IPS DF 19.7 (cell line): Measurements from ENCODE around the gene FOXK1.
"Not testable (repeated sequence)": the region's sequence is repeated elsewhere in the genome, so short reads cannot be mapped to it uniquely, and the experiment has no call there.

Experiments
- DNase-seq: peaks from one replicate; pipeline ENCODE4 v3.0.0-alpha.2; 2013; ENCODE audit warnings: low read depth, low spot score

Gene FOXK1

GRCh38 chr7:4785371-4785770, 103.3 kb downstream of the FOXK1 start:
- no peak for DNase-seq

GRCh38 chr7:4786015-4786414, 103.9 kb downstream of the FOXK1 start:
- no peak for DNase-seq

GRCh38 chr7:4787541-4787940, 105.4 kb downstream of the FOXK1 start:
- DNase-seq: no peak

DNA sequence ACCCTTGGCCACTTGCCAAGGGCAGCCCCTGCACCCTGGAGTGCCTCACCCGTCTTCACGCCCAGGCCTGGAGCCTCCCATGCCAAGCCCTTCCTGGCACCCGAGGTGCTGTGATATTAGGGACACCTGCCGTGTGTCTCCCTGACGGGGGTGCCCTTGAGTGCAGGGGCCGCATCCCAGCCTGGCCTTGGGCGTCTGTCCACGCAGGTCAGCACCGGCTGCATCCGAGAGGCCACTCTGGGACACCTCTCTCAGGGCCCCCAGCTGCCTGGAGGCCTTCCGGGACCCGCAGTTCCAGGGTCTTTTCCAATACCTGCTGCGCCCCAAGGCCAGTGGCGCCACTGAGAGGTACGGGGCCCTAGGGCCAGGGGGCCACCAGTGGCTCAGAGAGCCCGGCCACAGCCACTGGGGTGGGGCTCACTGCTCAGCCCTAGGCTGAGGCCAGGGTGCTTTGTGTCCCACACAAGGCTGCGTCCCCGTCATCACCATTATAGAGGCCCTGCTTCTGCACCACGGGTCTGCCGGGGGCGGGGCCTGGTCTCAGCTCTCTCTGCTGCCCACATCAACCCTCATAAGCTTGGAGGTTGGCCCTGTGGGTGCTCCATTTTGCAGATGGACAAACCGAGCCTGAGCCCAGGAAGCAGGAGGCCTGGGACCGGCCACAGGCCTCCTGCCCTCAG, 106.0 kb downstream of the FOXK1 start:
- no peak for DNase-seq

DNA sequence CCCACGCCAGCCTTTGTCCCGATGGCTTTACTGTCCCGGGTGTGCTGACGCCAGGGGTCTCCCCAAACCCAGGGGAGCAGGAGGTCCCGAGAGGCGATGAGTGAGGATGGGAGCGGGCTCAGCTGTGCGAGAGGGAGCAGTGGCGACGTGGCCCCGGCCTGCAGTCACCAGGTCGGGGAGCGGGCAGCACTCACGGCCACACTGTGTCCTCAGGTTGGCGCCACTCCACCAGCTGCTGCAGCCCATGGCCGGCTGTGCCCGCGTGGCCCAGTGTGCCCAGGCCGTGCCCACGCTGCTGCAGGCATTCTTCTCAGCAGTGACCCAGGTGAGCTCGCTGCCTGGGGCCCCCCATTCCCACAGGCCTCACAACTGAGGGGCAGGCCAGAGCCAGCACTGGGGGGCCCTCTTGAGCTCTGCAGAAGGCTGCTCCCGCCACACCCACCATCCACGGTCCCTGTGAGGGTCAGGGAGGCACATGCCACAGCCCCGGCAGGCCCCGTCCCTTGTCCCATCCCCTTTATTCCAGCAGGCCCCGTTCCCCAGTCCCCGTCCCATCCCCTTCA, 106.6 kb downstream of the FOXK1 start:
- no peak for DNase-seq

DNA sequence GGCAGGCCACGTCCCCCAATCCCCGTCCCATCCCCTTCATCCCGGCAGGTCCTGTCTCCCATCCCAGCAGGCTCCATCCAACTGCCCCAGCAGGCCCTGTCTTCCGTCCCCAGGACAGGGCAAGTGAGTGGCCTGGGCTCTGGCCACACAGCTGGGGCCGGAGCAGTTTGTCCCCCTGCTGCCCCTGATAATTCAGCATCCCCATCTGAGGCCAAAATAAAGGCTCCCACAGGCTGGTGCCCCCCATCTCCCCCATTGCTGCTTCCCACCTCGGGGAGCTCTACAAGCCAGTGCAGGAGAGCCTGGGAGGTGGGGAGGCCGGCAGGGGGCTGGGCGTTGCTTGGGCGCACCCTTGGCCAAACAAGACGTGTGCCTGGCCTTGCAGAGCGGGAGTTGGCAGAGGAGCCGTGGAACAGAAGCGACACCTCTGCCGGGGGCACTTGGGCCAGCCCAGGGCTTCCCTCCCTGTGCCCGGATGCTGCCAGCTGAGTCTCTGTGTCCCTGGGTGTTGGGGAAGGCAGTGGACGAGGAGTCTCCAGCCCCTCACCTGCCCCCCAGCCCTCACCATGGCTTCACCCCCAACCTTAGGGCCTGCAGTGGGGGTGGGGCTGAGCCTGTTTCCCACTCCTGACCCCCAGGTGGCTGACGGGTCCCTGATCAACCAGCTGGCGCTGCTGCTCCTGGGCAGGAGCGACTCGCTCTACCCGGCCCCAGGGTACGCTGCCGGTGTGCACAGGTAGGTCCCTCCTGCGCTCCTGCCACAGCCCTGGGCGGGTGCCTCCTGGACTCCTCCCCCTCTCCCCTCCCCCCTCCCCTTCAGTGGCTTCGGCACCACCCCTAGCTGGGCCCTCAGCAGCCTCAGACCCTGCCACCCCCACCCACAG, 107.3 kb downstream of the FOXK1 start:
- DNase-seq: no peak

GRCh38 chr7:4790078-4790465, 108.0 kb downstream of the FOXK1 start:
- no peak for DNase-seq

GRCh38 chr7:4790516-4790991, 108.5 kb downstream of the FOXK1 start:
- DNase-seq: no peak

DNA sequence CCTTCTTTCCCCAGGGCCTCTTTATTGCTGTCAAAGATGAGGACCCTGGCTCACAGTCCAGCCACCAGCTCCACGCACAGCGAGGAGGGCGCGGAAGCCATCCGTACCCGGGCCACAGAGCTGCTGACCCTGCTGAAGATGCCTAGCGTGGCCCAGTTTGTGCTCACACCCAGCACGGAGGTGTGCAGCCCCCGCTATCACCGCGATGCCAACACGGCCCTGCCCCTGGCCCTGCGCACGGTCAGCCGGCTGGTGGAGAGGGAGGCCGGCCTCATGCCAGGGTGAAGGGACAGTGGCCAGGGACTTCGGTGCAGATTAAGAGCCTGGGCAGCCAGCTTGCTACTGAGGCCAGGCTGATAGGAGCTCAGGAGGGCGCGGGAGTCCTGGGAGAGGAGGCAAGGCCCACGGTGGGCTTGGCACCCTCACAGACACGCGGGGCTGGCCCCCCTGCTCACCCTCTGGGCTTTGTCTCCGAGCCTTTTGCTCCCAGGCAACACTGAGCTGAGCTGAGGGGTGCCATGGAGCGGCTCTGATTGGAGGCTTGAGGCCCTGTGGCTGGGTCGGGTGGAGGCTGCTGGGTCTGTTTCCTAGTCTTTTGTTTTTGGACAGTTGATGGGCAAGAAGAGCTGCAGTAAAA, 109.1 kb downstream of the FOXK1 start:
- no peak for DNase-seq

- DNase-seq: no peak
Measured at GRCh38 chr7:4791738-4792536, 109.8 kb downstream of the FOXK1 start.

DNA sequence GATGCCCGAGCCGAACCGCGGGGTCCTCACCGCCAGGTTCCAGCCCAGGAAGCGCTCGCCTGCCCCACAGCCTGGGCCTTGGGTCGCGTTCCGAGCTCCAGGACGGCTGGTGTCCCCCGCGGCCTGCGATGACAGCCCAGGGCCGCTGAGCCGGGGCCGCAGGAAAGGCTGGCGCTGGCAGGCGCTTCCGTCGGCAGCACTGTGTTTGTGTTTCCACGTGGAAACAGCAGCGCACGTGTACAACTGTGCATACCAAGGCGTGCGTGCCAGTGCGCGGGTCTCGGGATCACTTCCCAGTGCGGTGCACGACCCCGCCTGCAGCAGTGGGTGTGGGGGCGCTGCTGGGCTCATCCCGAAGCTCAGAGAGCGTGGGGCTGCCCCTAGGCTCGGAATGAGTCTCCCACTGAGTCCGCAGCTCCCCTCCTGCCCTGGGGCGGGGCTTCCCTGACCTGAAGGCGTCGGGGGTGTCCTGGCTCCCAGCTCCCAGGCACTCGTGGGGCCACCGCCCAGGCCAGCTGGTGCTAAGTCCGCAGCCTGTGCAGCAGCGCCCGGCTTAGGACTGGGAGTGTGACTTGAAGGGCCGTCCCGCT, 110.5 kb downstream of the FOXK1 start:
- no peak for DNase-seq

DNA sequence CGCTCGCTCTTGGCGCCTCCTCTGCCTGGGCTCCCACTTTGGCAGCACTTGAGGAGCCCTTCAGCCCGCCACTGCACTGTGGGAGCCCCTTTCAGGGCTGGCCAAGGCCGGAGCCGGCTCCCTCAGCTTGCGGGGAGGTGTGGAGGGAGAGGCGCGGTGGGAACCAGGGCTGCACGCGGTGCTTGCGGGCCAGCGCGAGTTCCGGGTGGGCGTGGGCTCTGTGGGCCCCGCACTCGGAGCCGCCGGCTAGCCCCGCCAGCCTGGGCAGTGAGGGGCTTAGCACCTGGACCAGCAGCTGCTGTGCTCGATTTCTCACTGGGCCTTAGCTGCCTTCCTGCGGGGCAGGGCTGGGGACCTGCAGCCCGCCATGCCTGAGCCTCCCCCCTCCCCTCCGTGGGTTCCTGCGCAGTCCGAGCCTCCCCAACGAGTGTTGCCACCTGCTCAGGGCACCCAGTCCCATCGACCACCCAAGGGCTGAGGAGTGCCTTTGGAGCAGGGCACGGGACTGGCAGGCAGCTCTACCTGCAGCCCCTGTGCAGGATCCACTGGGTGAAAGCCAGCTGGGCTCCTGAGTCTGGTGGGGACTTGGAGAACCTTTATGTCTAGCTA, 111.4 kb downstream of the FOXK1 start:
- not testable (repeated sequence) for DNase-seq

DNA sequence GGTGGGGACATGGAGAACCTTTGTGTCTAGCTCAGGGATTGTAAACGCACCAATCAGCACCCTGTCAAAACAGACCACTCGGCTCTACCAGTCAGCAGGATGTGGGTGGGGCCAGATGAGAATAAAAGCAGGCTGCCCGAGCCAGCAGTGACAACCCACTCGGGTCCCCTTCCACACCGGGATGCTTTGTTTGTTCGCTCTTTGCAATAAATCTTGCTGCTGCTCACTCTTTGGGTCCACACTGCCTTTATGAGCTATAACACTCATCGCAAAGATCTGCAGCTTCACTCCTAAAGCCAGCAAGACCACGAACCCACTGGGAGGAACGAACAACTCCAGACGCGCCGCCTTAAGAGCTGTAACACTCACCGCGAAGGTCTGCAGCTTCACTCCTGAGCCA, 112.1 kb downstream of the FOXK1 start:
- DNase-seq: not testable (repeated sequence)

DNA sequence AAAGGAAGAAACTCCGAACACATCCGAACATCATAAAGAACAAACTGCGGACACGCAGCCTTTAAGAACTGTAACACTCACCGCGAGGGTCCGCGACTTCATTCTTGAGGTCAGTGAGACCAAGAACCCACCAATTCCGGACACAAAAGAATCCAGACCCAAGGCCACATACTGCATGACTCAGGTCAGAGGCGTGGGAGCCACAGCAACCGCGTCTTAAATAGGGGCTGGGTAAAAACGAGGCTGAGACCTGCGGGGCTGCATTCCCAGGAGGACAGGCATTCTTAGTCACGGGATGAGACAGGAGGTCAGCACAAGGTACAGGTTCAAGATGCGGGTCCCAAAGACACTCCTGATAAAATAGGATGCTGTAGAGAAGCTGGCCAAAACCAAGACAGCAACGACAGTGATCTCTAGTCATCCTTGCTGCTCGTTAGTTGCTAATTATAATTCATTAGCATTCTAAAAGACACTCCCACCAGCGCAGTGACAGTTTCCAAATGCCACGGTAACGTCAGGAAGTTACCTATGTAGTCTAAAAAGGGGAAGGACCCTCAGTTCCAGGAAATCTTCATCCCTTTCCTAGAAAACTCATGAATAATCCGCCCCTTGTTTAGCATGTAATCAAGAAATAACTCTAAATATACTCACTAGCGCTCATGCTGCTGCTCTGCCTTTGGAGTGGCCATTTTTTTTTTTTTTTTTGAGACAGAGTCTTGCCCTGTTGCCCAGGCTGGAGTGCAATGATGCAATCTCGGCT, 112.7 kb downstream of the FOXK1 start:
- no peak for DNase-seq

GRCh38 chr7:4796453-4796852, 114.4 kb downstream of the FOXK1 start:
- DNase-seq: no peak

DNA sequence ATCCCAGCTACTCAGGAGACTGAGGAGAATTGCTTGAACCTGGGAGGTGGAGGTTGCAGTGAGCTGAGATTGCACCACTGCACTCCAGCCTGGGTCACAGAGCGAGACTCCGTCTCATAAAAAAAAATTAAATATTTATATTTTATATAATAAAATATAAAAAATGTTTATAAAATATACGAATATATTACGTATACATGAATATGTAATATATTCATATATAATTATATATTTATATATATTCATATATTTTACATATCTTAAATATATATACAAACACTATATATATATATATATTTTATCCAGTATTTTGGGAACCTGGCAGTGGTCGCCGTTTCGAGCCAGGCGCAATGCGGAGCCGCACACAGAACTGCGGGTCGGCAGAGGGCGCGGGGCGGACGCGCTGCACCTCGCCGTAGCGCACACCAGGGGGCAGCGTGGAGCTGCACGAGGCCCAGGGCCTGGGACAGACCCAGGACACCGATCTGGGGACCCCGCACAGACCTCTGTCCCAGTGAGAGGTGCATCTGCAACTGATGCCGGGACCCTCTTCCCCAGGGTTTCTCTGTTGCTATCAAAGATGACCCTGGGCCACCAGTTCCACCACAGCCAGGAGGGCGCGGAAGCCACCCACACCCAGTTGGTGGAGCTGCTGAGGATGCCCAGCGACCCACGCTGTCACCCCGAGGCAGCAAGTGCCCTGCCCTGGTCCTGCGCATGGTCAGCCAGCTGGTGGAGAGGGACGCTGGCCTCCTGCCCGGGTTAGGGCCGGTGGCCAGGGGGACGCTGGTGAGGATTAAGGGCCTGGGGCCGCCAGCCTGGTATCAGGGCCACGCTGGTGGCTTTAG, 116.0 kb downstream of the FOXK1 start:
- DNase-seq: no peak

DNA sequence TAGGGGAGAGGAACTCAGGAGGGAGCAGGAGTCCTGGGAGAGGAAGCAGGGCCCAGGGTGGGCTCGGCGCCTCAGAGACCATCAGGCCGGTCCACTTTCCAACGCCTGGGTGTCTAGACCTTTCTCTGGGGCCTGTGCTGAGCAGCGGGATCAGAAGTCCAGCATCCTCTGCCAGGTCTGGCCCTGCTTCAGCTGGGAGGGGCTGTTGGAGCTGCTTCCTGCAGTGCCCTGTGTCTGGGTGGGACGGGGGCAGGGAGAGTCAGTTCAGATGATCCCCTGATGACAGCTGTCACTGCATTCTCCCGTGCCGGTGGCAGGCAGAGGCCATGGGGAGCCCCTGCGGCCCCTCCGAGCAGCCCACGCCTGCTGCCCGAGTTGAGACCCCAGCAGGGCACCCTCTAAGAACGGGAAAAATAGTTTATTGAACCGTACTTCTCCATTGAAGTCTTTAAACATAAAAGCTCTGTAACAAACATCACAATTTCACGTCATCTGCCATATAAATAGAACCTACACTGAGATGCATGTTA, 116.7 kb downstream of the FOXK1 start:
- no peak for DNase-seq

DNA sequence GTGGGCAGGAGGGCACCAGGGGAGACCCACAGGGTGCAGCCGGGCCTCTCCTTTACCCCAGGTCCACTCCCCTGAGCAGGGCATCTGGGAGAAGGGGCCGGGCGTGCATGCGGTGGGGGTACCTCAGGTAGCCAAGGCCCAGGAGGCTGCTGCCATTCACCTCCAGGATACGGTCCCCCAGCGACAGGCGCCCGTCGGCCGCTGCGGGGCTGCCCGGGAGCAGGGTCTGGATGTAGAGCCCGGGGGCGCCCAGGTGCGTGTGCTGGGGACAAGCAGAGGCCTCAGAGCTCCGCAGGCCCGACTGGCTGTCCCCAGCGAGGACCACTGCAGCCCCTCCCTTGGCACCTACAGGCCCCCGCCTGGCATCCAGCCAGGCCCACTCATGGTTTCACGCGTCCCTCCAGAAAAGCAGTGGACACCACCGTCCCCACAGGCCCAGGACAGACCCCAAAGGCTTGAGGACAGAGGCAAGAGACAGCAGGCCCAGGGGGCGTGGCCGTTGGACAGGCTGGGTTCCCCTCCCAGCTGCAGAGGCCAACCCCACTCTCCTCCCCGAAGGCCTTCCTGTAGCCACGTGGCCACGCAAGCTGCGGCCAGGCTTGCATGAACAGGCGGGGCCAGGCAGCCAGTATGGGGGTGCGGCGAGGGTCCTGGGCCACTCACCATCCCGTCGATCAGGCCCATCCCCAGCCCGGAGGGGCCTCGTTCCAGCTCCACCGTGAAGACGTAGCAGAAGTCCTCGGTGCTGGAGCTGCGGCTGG, 117.6 kb downstream of the FOXK1 start:
- no peak for DNase-seq
